HG03039 (cell line): ENCODE data around the gene VWA3B.

Experiments
- ATAC-seq: cut with Tn5 transposase; IDR thresholded peaks from one replicate; pipeline ENCODE4 v1.9.1; 2021; ENCODE audit warnings: mild to moderate bottlenecking, moderate library complexity; ENCODE audit not compliant: unreplicated experiment

VWA3B gene

GRCh38 chr2:98172150-98172765, 85.3 kb downstream of the VWA3B start:
- no peak for ATAC-seq

GRCh38 chr2:98172951-98173350, 86.0 kb downstream of the VWA3B start:
- ATAC-seq = no peak

GRCh38 chr2:98175811-98176210, 88.8 kb downstream of the VWA3B start:
- ATAC-seq = no peak

GRCh38 chr2:98177286-98177685, 90.3 kb downstream of the VWA3B start:
- ATAC-seq = no peak

GRCh38 chr2:98177986-98178385, 91.0 kb downstream of the VWA3B start:
- ATAC-seq = no peak

- no peak for ATAC-seq
These were observed 93.5 kb downstream of the VWA3B start for GRCh38 chr2:98180456-98180855.

- ATAC-seq = no peak
These were observed 94.4 kb downstream of the VWA3B start for GRCh38 chr2:98181346-98181745.

GRCh38 chr2:98185801-98186200, 98.8 kb downstream of the VWA3B start:
- no peak for ATAC-seq

GRCh38 chr2:98187194-98187593, 100.2 kb downstream of the VWA3B start:
- no peak for ATAC-seq

GRCh38 chr2:98188351-98189046, 101.5 kb downstream of the VWA3B start:
- ATAC-seq = no peak

- ATAC-seq = no peak
These were observed 104.9 kb downstream of the VWA3B start for GRCh38 chr2:98191883-98192282.

- ATAC-seq = no peak
These were observed 114.6 kb downstream of the VWA3B start for GRCh38 chr2:98201576-98201975.

- ATAC-seq = no peak
These were observed 118.9 kb downstream of the VWA3B start for GRCh38 chr2:98205889-98206288.

GRCh38 chr2:98212092-98213000, 125.4 kb downstream of the VWA3B start:
- ATAC-seq = no peak

- no peak for ATAC-seq
These were observed 129.6 kb downstream of the VWA3B start for GRCh38 chr2:98216616-98217015.

- no peak for ATAC-seq
These were observed 132.2 kb downstream of the VWA3B start for GRCh38 chr2:98219152-98219551.

- no peak for ATAC-seq
These were observed 147.0 kb downstream of the VWA3B start for GRCh38 chr2:98233941-98234340.

- ATAC-seq = no peak
These were observed 147.8 kb downstream of the VWA3B start for GRCh38 chr2:98234776-98235175.

- ATAC-seq = no peak
These were observed 150.0 kb downstream of the VWA3B start for GRCh38 chr2:98236935-98237334.

- ATAC-seq = no peak
These were observed 153.9 kb downstream of the VWA3B start for GRCh38 chr2:98240786-98241398.

- ATAC-seq = no peak
These were observed 154.6 kb downstream of the VWA3B start for GRCh38 chr2:98241592-98241991.
